GM12872 (cell line): ENCODE data around the gene GH2.

Experiments used
- TF ChIP-seq, protein P1 (sequence below): IDR thresholded peaks from 3 replicates; pipeline ENCODE4 v1.5.1; 2011; ENCODE audit warnings: low read depth, mild to moderate bottlenecking, low read length, moderate library complexity; ENCODE audit not compliant: insufficient read depth

The GH2 gene

DNA sequence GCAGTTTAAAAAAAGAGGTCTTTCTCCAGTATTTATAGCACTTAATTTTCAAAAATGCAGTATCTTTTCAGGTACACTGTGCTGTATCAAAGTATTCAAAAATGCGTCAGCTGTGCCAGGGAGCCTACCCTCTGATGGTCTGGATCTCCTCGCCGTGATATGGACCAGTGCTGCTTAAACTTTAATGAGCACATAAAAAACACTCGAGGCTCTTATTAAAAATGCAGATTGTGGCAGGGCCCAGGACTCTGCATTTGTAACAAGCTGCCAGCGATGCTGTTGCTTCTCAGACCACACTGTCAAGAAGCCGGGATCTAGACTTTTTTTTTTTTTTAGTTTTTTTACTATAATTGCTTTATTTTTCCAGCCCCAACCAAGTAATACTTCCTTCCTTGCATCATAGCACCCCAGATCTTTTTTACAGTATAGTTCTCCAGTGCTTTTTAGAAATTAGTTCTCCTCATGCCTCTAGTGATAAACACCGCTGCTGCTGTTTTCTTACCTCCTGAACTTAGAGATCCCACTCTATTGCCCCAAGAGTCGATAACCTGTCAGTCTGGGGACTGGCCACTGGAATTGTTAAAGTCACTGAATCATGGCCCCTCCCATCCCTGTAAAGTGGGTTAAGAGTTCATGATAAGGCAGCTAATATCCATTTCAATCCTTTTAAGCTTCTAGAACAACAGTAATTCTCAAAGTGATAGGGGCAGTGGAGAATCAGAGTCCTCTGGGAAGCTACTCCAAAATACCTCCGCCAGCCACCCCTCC lies 37.6 kb downstream of the GH2 start:
- TF ChIP-seq, protein P1, sequence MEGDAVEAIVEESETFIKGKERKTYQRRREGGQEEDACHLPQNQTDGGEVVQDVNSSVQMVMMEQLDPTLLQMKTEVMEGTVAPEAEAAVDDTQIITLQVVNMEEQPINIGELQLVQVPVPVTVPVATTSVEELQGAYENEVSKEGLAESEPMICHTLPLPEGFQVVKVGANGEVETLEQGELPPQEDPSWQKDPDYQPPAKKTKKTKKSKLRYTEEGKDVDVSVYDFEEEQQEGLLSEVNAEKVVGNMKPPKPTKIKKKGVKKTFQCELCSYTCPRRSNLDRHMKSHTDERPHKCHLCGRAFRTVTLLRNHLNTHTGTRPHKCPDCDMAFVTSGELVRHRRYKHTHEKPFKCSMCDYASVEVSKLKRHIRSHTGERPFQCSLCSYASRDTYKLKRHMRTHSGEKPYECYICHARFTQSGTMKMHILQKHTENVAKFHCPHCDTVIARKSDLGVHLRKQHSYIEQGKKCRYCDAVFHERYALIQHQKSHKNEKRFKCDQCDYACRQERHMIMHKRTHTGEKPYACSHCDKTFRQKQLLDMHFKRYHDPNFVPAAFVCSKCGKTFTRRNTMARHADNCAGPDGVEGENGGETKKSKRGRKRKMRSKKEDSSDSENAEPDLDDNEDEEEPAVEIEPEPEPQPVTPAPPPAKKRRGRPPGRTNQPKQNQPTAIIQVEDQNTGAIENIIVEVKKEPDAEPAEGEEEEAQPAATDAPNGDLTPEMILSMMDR: no peak

DNA sequence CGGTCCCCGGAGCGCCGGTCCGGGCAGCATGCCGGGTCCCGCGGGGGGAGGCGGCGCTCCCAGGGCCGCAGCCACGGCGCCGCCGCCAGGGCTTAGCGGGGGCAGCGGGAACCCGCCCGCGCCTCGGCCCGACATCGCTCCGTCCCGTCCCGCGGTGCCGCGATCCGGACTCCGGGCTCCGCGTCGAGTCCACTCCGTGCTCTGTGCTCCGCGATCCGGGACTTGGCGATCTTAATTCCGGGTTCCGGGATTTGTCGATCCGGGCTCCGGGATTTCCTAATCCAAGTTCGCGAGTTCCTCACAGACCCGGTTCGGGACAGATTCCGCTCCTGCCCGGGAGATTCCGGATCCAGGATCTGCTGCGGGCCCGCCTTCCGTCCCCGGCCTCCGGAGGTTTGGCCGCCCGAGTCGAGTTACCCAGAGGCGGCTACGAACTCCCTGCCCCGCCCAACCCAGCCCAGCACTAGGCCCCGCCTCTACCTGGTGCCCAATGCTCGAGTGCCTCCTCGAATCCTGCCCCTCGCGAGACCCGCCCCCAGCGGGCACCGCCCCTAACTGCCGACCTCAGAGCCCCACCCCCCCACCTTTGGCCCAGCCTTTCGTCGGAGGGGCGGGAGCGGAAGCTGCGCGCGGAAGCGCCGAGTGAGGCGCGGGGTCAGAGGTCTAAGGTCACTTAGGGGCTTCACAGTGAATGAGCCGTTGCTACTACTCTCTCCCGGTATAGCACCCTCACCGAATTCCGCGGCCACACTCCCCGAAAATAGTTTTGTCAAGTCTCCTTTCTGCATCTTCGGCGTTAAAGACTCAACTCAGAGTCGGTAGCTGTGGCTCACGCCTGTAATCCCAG lies 39.0 kb downstream of the GH2 start, which contains the start of gene SMARCD2:
SMARCD2 (minus strand) TSS at position 146 of the 847 bp plus-strand sequence; CDS start at position 135, 11 bp downstream.
- TF ChIP-seq, protein P1: no peak

DNA sequence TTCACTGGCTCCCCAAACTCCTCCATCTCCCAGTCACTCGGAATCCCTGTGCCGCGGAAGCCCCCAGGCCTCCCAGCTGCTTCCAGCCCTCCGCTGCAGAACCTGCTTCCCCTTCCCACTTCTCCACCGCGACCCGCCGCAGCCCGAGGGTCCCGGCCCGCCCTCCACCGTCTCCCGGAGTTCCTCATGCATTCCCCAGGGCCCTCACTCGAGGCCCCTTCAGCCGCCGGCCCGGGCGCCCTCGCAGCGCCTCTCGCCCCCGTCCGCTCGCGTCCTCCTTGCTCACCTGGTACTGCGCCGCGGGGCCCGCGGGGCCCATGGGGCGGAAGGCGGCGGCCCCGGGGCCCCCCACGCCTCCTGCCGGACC lies 39.6 kb downstream of the GH2 start:
- TF ChIP-seq, protein P1: no peak

DNA sequence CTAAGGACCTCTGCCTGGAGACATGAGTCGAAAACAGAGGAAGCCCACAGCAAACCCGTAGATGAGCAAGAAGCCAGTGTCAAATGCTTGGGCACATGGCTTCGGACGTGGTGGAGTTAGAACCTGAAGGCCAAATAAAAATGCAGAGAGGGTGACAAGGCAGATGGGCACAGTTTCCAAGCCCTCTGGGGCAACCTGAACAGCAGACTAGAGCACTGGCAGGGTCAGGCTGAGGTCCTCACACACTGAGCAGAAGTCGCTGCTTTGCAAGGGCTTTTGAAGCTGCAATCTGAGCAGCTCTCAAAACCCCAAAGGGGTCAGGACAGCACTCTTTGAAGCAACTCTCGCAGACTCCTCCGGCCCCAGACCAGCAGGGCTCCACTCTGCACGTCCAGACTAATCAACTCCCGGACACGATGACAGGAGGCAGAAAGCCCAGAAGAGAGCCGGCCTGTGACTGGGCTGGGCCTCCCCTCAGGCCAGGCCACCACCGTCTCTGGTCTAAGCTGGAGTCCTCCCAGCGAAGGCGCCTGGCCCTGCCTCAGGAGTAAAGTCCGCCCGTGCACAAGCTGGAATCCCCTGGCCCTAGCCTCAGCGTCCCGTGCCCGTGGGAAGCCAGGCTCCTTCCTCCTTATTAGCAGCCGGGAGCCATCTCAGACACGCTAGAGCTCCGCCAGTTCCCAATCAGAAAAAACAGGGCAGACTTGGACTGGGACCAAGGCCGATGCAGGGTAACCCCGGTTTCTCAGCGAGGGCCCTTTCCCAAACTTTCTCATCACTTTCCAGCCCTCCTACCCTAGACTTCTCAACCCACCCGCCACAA lies 40.2 kb downstream of the GH2 start:
- TF ChIP-seq, protein P1: no peak

DNA sequence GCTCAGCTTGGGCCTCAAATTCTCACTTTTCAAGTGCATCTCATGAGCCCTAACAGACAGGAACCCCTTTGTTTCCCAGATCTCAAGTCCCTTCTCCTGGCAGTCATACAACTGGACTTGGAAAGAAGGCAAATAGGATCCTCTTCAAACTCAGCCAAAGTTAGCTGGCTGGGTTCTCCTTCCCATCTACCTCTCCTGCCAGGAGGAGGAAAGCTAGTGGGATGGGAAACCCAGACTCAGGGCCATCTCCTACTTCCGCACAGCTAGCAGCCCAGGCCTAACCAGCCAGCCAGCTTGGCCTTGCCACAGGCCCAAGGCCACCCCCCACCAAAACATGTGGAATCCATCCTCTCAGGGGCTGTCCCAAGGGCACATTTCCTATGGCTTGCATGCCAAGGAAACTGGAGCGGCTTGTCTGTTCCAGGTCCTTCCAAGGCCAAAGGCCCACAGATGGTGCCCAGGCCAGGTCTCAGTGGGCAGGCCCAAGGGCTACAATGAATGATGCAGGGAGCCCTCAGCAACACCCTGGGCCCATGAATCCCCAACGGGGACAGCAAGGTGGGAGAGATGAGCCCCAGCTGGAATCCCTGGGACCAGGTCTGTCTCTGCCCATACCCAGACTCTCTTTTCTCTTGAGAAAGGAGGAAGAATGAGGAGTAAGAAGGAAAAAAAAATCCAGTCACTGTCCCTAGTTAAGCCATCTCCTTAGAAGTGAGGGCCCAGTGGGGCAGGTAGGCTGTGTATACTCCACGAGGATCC lies 41.0 kb downstream of the GH2 start:
- TF ChIP-seq, protein P1: no peak

DNA sequence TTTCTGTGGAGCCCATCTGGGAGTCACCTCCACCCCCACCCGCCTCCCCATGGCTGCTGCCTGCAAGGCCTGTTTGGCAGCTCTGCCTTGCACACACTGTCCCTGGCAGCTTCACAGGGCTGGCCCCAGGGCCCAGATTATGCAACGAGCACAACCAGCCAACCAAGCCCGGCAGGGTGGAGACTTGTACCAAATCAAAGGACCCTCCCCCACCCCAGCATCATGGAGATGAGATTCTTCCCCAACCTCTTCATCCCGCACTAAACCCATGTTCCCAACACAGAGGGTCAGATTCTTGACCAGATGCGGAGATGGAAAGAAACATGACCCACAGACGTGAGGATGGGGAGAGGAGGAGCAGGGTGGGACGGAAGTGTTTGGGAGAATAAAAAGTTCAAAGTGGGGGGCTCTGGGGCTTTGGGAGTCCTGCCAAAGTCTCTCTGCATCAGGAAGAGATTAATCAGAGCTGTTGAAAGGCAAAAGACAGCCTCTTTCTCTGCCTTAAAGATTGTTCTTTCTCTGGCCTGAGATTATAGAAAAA lies 43.0 kb downstream of the GH2 start:
- TF ChIP-seq, protein P1: no peak
